ENCODE measurements around the gene CLSTN1.

The CLSTN1 gene

GRCh38 chr1:9730096-9730901, 93.5 kb downstream of the CLSTN1 start:
- TF ChIP-seq CTCF (IDR thresholded peaks at IDR 0.05; ENCODE audit: insufficient read depth, missing control alignments): no peak
- no peak for FAIRE-seq
- no peak for DNase-seq (ENCODE audit: insufficient read length, low spot score)

- no peak for TF ChIP-seq CTCF (IDR thresholded peaks at IDR 0.05; ENCODE audit: insufficient read depth, missing control alignments)
- FAIRE-seq (no peak), DNase-seq (ENCODE audit: insufficient read length, low spot score) (no peak)
Observed at GRCh38 chr1:9729523-9729922, 94.2 kb downstream of the CLSTN1 start.

- no peak for FAIRE-seq
- TF ChIP-seq CTCF (IDR thresholded peaks at IDR 0.05; ENCODE audit: insufficient read depth, missing control alignments): no peak
Observed at GRCh38 chr1:9728451-9729295, 95.1 kb downstream of the CLSTN1 start.

GRCh38 chr1:9726905-9727595, 96.7 kb downstream of the CLSTN1 start:
- no peak for DNase-seq (ENCODE audit: insufficient read length, low spot score)
- TF ChIP-seq CTCF (IDR thresholded peaks at IDR 0.05; ENCODE audit: insufficient read depth, missing control alignments): no peak
- no peak for FAIRE-seq

More at GRCh38 chr1:9728451-9729295, 95.1 kb downstream of the CLSTN1 start:
- no peak for DNase-seq (ENCODE audit: insufficient read length, low spot score)

- DNase-seq (ENCODE audit: insufficient read length, low spot score) (no peak), FAIRE-seq (no peak)
- no peak for TF ChIP-seq CTCF (IDR thresholded peaks at IDR 0.05; ENCODE audit: insufficient read depth, missing control alignments)
Observed at GRCh38 chr1:9726406-9726805, 97.4 kb downstream of the CLSTN1 start.

- peak; percentile 65 for TF ChIP-seq CTCF (IDR thresholded peaks at IDR 0.05; ENCODE audit: insufficient read depth, missing control alignments)
- DNase-seq (ENCODE audit: insufficient read length, low spot score) (peak; percentile 64), FAIRE-seq (no peak)
Observed at GRCh38 chr1:9724706-9725476, 98.9 kb downstream of the CLSTN1 start.

Measured in D721Med (cell line).